Measurements from ENCODE around the gene RNF38. TPM values are rescaled to one million over a fixed set of nuclear protein-coding genes. Genes with fewer than 3 reads are reported as not detected.

The RNF38 gene
- polyA plus RNA-seq, 1 of the 3 experiments (the other 2 are of a cell fraction) = 9.5 TPM

GRCh38 chr9:36341936-36342577 lies 58.0 kb downstream of the RNF38 start:
- CTCF ChIA-PET = interaction anchor here (1.0 to 2.2 kb wide), 4 partner anchors 7 to 13 kb away, joined by 3 to 10 read pairs (median 4); no protein-coding TSS in a partner anchor

More at GRCh38 chr9:36341936-36342577, 58.0 kb downstream of the RNF38 start:
- Histone ChIP-seq H3K9me3 (no peaks in the 10 kb centered on the region), H4K20me1 (ENCODE audit: insufficient read depth) (no peaks in the 10 kb centered on the region), H3K9me2 (no peaks in the 10 kb centered on the region), H3F3A (replicated peaks; ENCODE audit: insufficient read depth) (peaks cover 4% of the 10 kb centered on the region), H3K79me2 (ENCODE audit: insufficient read depth) (no peaks in the 10 kb centered on the region; the same call in 1 of the 2 replicates), H3K36me3 (replicated peaks in 1 of 2; ENCODE audit: control insufficient read depth in 1 of 2, insufficient read depth in 2 of 2, low read length in 1 of 2) (peaks cover 78 to 81% of the 10 kb centered on the region in 2 experiments), H3K4me3 (ENCODE audit: low read depth in 2 of 2, low read length in 1 of 2) (no peak overlapping the region), H3K27me3 (ENCODE audit: insufficient read depth) (no peaks in the 10 kb centered on the region), H3K9ac (no peak overlapping the region), H2AFZ (ENCODE audit: low read depth) (no peak overlapping the region), H3K27ac (ENCODE audit: low read depth in 2 of 2, low read length in 1 of 2) (no peak overlapping the region), H3K4me1 (ENCODE audit: control insufficient read depth in 1 of 2, insufficient read depth in 2 of 2, low read depth in 1 of 2, low read length in 1 of 2) (no peaks in the 10 kb centered on the region), H3K4me2 (no peak overlapping the region)
- 89% methylated on average over 3 of the region's 3 CpGs for WGBS (ENCODE audit: low lambda C conversion rate)
- TF ChIP-seq RAD21 (IDR thresholded peaks at IDR 0.05; ENCODE audit: low read length) = no peak
- TF ChIP-seq, protein P1, sequence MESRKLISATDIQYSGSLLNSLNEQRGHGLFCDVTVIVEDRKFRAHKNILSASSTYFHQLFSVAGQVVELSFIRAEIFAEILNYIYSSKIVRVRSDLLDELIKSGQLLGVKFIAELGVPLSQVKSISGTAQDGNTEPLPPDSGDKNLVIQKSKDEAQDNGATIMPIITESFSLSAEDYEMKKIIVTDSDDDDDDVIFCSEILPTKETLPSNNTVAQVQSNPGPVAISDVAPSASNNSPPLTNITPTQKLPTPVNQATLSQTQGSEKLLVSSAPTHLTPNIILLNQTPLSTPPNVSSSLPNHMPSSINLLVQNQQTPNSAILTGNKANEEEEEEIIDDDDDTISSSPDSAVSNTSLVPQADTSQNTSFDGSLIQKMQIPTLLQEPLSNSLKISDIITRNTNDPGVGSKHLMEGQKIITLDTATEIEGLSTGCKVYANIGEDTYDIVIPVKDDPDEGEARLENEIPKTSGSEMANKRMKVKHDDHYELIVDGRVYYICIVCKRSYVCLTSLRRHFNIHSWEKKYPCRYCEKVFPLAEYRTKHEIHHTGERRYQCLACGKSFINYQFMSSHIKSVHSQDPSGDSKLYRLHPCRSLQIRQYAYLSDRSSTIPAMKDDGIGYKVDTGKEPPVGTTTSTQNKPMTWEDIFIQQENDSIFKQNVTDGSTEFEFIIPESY (IDR thresholded peaks at IDR 0.05; ENCODE audit: borderline replicate concordance, low read depth) = no peak
- TF ChIP-seq TAF1 (IDR thresholded peaks at IDR 0.05; ENCODE audit: borderline replicate concordance, low read depth, low read length) = no peak
- no peak for TF ChIP-seq RCOR1 (IDR thresholded peaks at IDR 0.05; ENCODE audit: low read length)
- no peak for TF ChIP-seq GABPA (IDR thresholded peaks at IDR 0.05; ENCODE audit: low read depth)
- TF ChIP-seq IRF3 (IDR thresholded peaks at IDR 0.05; ENCODE audit: low read depth, low read length) = no peak
- TF ChIP-seq ELF1 (IDR thresholded peaks at IDR 0.05) = no peak
- TF ChIP-seq RFX5 (IDR thresholded peaks at IDR 0.05; ENCODE audit: low read length) = no peak
- TF ChIP-seq MAX (IDR thresholded peaks at IDR 0.05; ENCODE audit: low read depth) = no peak
- TF ChIP-seq USF2 (IDR thresholded peaks at IDR 0.05; ENCODE audit: borderline replicate concordance, low read depth, low read length) = no peak
- no peak for TF ChIP-seq FOXM1 (IDR thresholded peaks at IDR 0.05; ENCODE audit: low read depth)
- no peak for TF ChIP-seq NFIC (IDR thresholded peaks at IDR 0.05; ENCODE audit: borderline replicate concordance)
- TF ChIP-seq RXRA (IDR thresholded peaks at IDR 0.05; ENCODE audit: borderline replicate concordance, low read depth) = no peak
- no peak for TF ChIP-seq YY1 (IDR thresholded peaks at IDR 0.05; ENCODE audit: low read depth)
- no peak for TF ChIP-seq SMC3 (IDR thresholded peaks at IDR 0.05; ENCODE audit: low read depth, low read length)
- TF ChIP-seq CTCF (IDR thresholded peaks at IDR 0.05) = no peak
- TF ChIP-seq JUND (IDR thresholded peaks at IDR 0.05) = no peak
- TF ChIP-seq MXI1 (IDR thresholded peaks at IDR 0.05; ENCODE audit: low read depth, low read length) = no peak
- TF ChIP-seq USF1 (IDR thresholded peaks at IDR 0.05; ENCODE audit: borderline replicate concordance, low read depth) = no peak
- no peak for TF ChIP-seq CHD2 (IDR thresholded peaks at IDR 0.05; ENCODE audit: low read length, partially characterized antibody)
- POLR2A ChIA-PET = no interaction called here
- no peak for DNase-seq
